CD4-positive, alpha-beta T cell treated with Interleukin-17A for 1 hour (primary cell): ENCODE data around the gene KCTD3.

ENCODE experiments used
- DNase-seq: peaks from one replicate; pipeline ENCODE4 v3.0.0-alpha.2; 2020

Gene KCTD3

DNA sequence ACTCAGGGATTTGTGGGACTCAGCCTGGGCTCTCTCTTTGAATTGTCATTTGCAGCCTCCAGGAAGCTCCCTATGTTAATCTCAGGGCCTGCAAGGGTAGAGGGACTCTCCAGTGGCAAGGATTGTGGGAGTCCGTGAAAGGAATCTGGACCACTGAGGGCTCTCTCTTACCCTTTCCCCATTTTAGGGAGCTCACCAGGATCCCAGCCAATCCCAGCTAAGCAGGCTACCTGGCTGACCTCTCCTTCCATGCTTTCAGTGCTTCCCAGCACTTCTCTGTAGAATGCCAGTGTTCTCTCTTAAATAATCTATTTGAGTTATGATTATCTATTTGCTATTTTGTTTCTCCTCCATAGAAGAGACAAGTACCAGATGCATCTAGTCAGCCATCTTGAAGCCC, 9.6 kb upstream of the KCTD3 start:
- DNase-seq: no peak

GRCh38 chr1:215557992-215558626, 9.0 kb upstream of the KCTD3 start:
- DNase-seq: no peak

- peak; percentile 7 for DNase-seq
Measured at GRCh38 chr1:215567491-215568298, 591 bp downstream of the KCTD3 start.

- DNase-seq: no peak
Measured at GRCh38 chr1:215568299-215568692, 1.2 kb downstream of the KCTD3 start.

GRCh38 chr1:215569986-215570824, 3.1 kb downstream of the KCTD3 start:
- no peak for DNase-seq

- no peak for DNase-seq
Measured at GRCh38 chr1:215581896-215582295, 14.8 kb downstream of the KCTD3 start.

DNA sequence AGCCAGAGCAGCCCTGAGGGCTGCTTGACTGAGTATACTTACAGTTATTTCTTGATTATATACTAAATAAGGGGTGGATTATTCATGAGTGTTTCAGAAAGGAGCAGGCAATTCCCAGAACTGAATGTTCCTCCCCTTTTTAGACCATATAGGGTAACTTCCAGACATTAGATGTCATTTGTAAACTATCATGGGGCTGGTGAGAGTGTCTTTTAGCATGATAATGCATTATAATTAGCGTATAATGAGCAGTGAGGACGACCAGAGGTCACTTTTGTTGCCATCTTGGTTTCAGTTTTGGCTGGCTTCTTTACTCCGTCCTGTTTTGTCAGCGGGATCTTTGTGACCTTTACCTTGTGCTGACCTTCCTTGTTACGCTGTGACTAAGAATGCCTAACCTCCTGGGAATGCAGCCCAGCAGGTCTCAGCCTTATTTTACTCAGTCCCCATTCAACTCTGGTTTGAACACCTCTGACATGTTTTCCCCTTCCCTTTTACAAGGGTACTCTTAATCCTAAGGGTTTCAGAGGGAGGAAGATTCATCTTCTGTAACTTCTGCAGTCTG, 16.2 kb downstream of the KCTD3 start:
- DNase-seq: no peak

DNA sequence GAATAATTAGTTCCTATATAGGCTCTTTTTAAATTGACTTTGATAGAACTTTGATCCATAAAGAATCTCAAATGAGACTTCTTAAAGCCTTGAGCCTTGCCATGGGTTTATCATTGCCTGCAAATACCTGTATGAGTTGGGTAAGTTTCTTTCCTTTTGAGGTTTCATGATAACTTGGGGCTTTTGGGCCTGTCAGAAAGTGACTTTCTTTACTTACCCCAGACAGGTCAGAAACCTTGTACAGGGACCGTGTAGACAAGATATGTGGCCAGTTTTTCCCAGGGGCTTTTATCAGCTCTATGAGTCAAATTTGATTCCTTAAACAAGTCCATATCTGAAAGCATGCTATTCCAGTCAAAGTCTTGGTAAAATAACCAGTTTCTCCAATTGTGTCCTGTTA, 17.3 kb downstream of the KCTD3 start:
- DNase-seq: no peak

- DNase-seq: no peak
Measured at GRCh38 chr1:215589650-215590435, 22.7 kb downstream of the KCTD3 start.

DNA sequence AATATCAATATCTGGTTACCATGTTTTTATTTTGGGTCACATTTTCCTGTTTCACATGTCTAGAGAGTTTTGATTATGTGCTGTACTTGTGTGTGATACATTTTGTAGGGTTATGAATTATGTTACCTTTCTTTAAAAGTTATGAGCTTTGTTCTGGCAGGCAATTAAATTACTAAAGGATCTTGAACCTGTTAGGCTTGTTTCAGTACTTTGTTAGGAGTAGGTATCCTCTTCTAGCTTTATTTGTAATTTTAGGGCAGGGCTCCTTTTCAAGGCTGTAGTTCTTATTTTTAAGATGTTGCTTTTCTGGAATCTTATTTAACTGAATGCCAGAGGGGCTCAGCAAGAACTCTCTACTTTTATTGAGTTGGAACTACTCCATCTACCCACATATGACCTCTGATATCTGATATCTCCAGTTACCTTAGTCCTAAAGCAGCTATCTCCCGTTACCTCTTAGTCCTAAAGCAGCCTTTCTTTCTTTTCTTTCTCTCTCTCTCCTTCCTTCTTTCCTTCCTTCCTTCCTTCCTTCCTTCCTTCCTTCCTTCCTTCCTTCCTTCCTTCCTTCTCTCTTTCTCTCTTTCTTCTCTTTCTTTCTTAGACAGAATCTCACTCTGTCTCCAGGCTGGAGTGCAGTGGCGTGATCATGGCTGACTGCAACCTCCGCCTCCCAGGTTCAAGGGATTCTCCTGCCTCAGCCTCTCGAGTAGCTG, 23.8 kb downstream of the KCTD3 start:
- no peak for DNase-seq

- no peak for DNase-seq
Measured at GRCh38 chr1:215594640-215595039, 27.5 kb downstream of the KCTD3 start.

- no peak for DNase-seq
Measured at GRCh38 chr1:215595231-215595630, 28.1 kb downstream of the KCTD3 start.

- no peak for DNase-seq
Measured at GRCh38 chr1:215597961-215598360, 30.9 kb downstream of the KCTD3 start.

GRCh38 chr1:215599418-215600074, 32.4 kb downstream of the KCTD3 start:
- no peak for DNase-seq

DNA sequence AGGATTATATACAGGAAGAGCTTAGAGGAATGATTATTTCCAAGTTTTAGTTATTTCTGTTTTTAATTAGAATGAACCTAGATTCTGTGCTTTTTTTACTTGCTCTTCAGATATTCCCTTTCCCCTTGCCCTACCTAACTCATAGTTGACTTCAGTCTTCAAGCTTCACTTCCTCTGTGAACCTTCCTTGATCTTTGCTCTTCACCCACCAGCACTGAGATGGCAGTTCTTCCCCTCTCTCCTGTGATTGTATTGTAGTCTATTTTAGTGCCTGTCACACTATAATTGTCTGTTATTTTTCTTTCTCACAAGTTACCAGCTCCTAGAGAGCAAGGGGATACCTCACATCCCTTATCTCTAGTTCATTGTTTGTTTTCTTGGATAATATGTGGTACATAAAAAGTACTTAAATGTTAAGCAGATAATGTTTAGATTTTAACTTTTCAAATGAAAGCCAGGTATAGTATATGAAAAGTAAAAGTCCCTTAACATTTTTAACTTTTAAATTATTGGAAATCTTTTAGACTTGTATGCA, 33.2 kb downstream of the KCTD3 start:
- no peak for DNase-seq

- no peak for DNase-seq
Measured at GRCh38 chr1:215600867-215601266, 33.8 kb downstream of the KCTD3 start.

DNA sequence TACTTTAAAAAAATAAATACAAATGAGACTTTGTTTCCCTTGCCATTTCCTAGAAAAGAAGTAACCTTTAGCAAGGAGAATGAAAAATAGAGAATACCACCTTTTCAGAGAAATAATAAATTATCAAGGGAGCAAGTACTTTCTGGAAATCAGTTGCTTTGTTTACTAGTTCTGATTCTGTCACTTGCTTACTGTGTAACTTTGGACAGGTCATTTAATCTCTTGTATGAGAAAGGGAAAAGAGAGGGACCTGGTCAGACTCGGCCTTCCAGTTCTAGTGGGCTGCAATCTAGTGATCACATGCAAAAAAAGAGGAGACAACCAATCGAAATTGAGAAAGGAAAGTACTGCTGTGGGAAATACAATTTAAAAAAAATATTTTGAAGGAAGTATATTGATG, 34.2 kb downstream of the KCTD3 start:
- DNase-seq: no peak

GRCh38 chr1:215603319-215603718, 36.2 kb downstream of the KCTD3 start:
- DNase-seq: no peak

DNA sequence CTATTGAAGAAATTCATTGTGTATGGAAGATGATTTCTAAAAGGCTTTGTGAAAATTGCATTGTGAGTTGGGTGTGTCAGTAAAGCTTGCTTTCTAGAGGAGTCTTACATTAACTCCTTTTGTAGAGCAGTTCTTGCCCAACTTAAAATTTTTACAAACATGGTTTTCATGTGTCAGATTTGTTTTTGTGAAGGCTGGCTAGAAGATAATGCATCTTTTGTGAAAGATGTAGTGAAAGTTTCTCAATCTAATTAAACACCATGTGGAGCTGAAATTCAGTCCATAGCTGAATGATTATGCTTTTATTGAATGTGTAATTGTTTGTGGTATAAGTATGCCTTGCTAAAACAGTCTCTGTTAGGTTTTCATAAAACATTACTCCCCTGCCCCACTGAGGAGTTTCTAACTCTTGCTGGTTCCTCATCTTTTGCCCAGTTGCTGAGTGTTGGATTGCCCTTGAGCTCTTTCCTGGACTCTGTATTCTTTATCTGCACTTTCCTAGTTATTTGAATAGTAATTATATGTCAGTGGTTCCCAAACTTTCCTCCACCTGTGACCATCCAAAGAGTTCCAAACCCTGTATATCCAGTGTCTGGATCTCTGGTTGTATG, 38.0 kb downstream of the KCTD3 start:
- DNase-seq: no peak

GRCh38 chr1:215606036-215606435, 38.9 kb downstream of the KCTD3 start:
- DNase-seq: no peak
